Measurements from ENCODE around the gene ZNHIT3. TPM values are rescaled to one million over a fixed set of nuclear protein-coding genes. Genes with fewer than 3 reads are reported as not detected.

The ZNHIT3 gene
- total RNA-seq, 2 donors from 2014 or later: 13.8 to 27.1 TPM

DNA sequence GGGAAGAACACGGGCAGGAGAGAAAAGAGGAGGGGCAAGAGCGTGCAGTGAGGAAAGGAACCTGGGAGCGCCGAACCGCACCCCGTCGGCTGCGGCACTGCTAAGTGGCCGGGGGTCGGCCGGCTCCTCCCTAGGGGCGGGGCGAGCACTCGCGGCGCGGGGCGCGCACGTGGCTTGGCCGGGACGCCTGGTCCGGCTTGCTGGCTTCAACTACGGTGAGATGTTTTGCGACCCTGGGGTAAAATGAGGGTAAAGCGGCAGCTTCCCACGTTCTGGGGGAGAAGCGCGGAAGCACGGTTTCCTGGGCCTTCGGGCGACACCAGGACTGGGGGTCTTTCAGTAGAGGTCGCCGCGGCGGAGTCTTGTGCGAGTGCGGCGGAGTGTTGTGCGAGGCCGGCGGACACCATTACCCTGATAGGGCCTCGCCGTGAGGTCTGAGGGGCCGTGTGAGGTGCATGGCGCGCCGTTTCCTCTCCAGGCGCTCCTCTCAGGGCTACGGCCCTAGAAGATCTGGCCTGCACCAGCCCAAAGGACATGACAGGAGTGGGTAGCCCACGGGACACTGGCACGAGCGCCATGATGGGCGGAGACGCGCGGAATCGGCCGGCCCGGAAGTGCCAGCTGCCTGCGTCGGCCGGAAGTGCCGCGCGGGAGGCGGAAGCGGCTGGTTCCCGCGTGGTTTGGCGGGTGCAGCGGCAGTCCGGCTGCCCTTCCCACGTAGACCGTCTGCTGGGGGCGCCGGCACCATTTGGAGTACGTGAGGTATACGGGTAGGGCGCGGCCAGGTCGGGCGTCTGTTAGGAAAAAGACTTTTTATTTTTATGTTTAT, 48.6 kb downstream of the ZNHIT3 start, which contains the start of the genes MYO19 and PIGW:
Gene MYO19 (minus strand): TSS at position 29 of the 829 bp plus-strand sequence. CDS start 2,330 bp downstream, outside the sequence.
Gene PIGW (plus strand): TSS at position 148 of the 829 bp plus-strand sequence. CDS start 2,115 bp downstream, outside the sequence.
- peak; percentile 51 for DNase-seq (ENCODE audit: low spot score)
- ATAC-seq (ENCODE audit: insufficient number of reproducible peaks, low FRiP score, low read depth): peak; percentile 72
- peaks cover 3 to 13% of the 10 kb centered on the region in 2 donors for H3K4me1 ChIP-seq (ENCODE audit: control insufficient read depth in 1 of 2, low read depth in 2 of 2)
- peak within 1 kb of the TSS; percentile 94 to 95 for H3K27ac ChIP-seq
- peaks cover 7% of the 10 kb centered on the region for H3K36me3 ChIP-seq
- peak within 1 kb of the TSS; percentile 80 for H3K4me3 ChIP-seq
- H3K9me3 ChIP-seq: no peaks in the 10 kb centered on the region
- TF ChIP-seq, protein P1, sequence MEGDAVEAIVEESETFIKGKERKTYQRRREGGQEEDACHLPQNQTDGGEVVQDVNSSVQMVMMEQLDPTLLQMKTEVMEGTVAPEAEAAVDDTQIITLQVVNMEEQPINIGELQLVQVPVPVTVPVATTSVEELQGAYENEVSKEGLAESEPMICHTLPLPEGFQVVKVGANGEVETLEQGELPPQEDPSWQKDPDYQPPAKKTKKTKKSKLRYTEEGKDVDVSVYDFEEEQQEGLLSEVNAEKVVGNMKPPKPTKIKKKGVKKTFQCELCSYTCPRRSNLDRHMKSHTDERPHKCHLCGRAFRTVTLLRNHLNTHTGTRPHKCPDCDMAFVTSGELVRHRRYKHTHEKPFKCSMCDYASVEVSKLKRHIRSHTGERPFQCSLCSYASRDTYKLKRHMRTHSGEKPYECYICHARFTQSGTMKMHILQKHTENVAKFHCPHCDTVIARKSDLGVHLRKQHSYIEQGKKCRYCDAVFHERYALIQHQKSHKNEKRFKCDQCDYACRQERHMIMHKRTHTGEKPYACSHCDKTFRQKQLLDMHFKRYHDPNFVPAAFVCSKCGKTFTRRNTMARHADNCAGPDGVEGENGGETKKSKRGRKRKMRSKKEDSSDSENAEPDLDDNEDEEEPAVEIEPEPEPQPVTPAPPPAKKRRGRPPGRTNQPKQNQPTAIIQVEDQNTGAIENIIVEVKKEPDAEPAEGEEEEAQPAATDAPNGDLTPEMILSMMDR (IDR thresholded peaks at IDR 0.05): no peak
- H3K27me3 ChIP-seq (replicated peaks; ENCODE audit: insufficient read depth): no peaks in the 10 kb centered on the region

GRCh38 chr17:36535669-36536081, 49.2 kb downstream of the ZNHIT3 start:
- TF ChIP-seq, protein P1 (IDR thresholded peaks at IDR 0.05): no peak
- H3K27ac ChIP-seq: peak overlapping the region; percentile 94 to 95

DNA sequence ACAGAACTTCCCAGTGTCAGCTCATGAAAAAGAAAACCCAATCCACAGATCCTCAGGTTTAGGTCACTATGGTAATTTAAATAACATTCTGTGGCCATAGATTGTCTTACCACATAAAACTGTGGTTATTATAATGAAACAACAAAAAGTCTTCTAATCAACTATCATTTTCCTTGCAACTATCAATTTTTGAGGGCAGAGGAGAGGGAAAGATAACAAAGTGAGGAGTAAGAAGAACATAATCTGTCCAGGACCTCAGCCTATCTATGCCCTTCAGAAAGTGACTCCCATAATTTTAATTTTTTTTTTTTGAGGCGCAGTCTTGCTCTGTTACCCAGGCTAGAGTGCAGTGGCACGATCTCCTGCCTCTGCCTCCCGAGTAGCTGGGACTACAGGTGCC, 54.2 kb downstream of the ZNHIT3 start:
- Histone ChIP-seq H3K27ac (no peak overlapping the region), H3K4me3 (no peak overlapping the region), H3K36me3 (no peaks in the 10 kb centered on the region), H3K9me3 (no peaks in the 10 kb centered on the region), H3K4me1 (ENCODE audit: control insufficient read depth in 1 of 2, low read depth in 2 of 2) (peaks cover 12 to 15% of the 10 kb centered on the region in 2 donors), H3K27me3 (replicated peaks; ENCODE audit: insufficient read depth) (no peaks in the 10 kb centered on the region)
- DNase-seq (ENCODE audit: low spot score) (no peak), ATAC-seq (ENCODE audit: insufficient number of reproducible peaks, low FRiP score, low read depth) (no peak)
- TF ChIP-seq, protein P1 (IDR thresholded peaks at IDR 0.05): no peak

More at GRCh38 chr17:36535669-36536081, 49.2 kb downstream of the ZNHIT3 start:
- peaks cover 3 to 13% of the 10 kb centered on the region in 2 donors for H3K4me1 ChIP-seq (ENCODE audit: control insufficient read depth in 1 of 2, low read depth in 2 of 2)
- H3K4me3 ChIP-seq: peak overlapping the region; percentile 80
- H3K27me3 ChIP-seq (replicated peaks; ENCODE audit: insufficient read depth): no peaks in the 10 kb centered on the region
- ATAC-seq (ENCODE audit: insufficient number of reproducible peaks, low FRiP score, low read depth) (no peak), DNase-seq (ENCODE audit: low spot score) (no peak)
- peaks cover 7% of the 10 kb centered on the region for H3K36me3 ChIP-seq
- no peaks in the 10 kb centered on the region for H3K9me3 ChIP-seq

- ATAC-seq (ENCODE audit: insufficient number of reproducible peaks, low FRiP score, low read depth) (no peak), DNase-seq (ENCODE audit: low spot score) (no peak)
- Histone ChIP-seq H3K27ac (no peak overlapping the region), H3K36me3 (no peaks in the 10 kb centered on the region), H3K4me1 (ENCODE audit: control insufficient read depth in 1 of 2, low read depth in 2 of 2) (peaks cover 26 to 31% of the 10 kb centered on the region in 2 donors), H3K9me3 (no peaks in the 10 kb centered on the region), H3K27me3 (replicated peaks; ENCODE audit: insufficient read depth) (no peaks in the 10 kb centered on the region), H3K4me3 (no peak overlapping the region)
- TF ChIP-seq, protein P1 (IDR thresholded peaks at IDR 0.05): no peak
These were observed 56.3 kb downstream of the ZNHIT3 start for GRCh38 chr17:36542755-36543154.

GRCh38 chr17:36544044-36544306, 57.5 kb downstream of the ZNHIT3 start:
- TF ChIP-seq, protein P1 (IDR thresholded peaks at IDR 0.05): no peak
- H3K4me1 ChIP-seq (ENCODE audit: control insufficient read depth in 1 of 2, low read depth in 2 of 2): peaks cover 32 to 42% of the 10 kb centered on the region in 2 donors
- peak overlapping the region; percentile 99 to 100 for H3K27ac ChIP-seq
- no peaks in the 10 kb centered on the region for H3K27me3 ChIP-seq (replicated peaks; ENCODE audit: insufficient read depth)
- no peaks in the 10 kb centered on the region for H3K9me3 ChIP-seq
- DNase-seq (ENCODE audit: low spot score) (no peak), ATAC-seq (ENCODE audit: insufficient number of reproducible peaks, low FRiP score, low read depth) (no peak)
- peak overlapping the region; percentile 100 for H3K4me3 ChIP-seq
- no peaks in the 10 kb centered on the region for H3K36me3 ChIP-seq

Data from thoracic aorta (tissue), 2 donors.